ENCODE results near the gene HSP90AB1. TPM values are rescaled to one million over a fixed set of nuclear protein-coding genes. Genes with fewer than 3 reads are reported as not detected.

HSP90AB1 gene
- total and polyA plus RNA-seq, 2 of the 8 experiments (the other 6 are each of a cell fraction or from before 2014, with no cell fraction given) = 1,564 to 2,297 TPM

- 88% methylated on average over 7 of the region's 7 CpGs; no CpG with 5 or more reads in 1 of the 2 experiments for WGBS, 2 experiments (ENCODE audit: extremely low coverage in 1 of 2, insufficient coverage in 1 of 2, insufficient read length in 1 of 2, insufficient replicate concordance in 2 of 2, low coverage in 1 of 2, low lambda C conversion rate in 2 of 2, missing lambda C conversion rate in 1 of 2)
- POLR2A ChIA-PET (ENCODE audit: partially characterized antibody) = interaction anchor here (0.8 to 21.0 kb wide), 14 partner anchors 8 to 74 kb away, joined by 3 to 477 read pairs (median 5); partner anchors contain the start of genes HSP90AB1 and SLC35B2
- no peak overlapping the region for H3K4me3 ChIP-seq (ENCODE audit: extremely low read depth in 1 of 4, insufficient read depth in 2 of 4, low read depth in 3 of 4, low read length in 4 of 4)
Observed at GRCh38 chr6:44227148-44227793, 19.6 kb upstream of the HSP90AB1 start.

More at GRCh38 chr6:44227148-44227793, 19.6 kb upstream of the HSP90AB1 start:
- Histone ChIP-seq H3K36me3 (ENCODE audit: control insufficient read depth in 2 of 4, insufficient read depth in 4 of 4, low read length in 3 of 4) (peaks cover 20 to 41% (median 34%) of the 10 kb centered on the region in 4 experiments; a peak in 7 of 8 replicates), H3K4ac (replicated peaks; ENCODE audit: insufficient read length, low read depth, low read length) (no peak overlapping the region), H3K56ac (replicated peaks; ENCODE audit: insufficient read length, low read depth, low read length) (no peak overlapping the region), H3K27me3 (replicated peaks in 1 of 4; ENCODE audit: control insufficient read depth in 3 of 4, extremely low read depth in 1 of 4, insufficient read depth in 3 of 4, low read length in 3 of 4) (no peaks in the 10 kb centered on the region), H3K23ac (ENCODE audit: insufficient read length) (no peak overlapping the region), H2AK5ac (ENCODE audit: low read depth, low read length) (no peak overlapping the region), H3K79me2 (ENCODE audit: control insufficient read depth in 1 of 2, insufficient read depth in 2 of 2, low read length in 2 of 2) (peaks cover 10 to 48% of the 10 kb centered on the region in 2 experiments; a peak in 3 of 4 replicates), H3K9ac (replicated peaks in 1 of 4; ENCODE audit: extremely low read depth in 1 of 4, low read depth in 3 of 4, low read length in 3 of 4) (no peak overlapping the region), H4K20me1 (replicated peaks in 1 of 2; ENCODE audit: control insufficient read depth in 1 of 2, insufficient read depth in 2 of 2, low read length in 2 of 2) (peaks cover 30 to 43% of the 10 kb centered on the region in 2 experiments), H2BK15ac (ENCODE audit: low read length) (no peak overlapping the region), H3K4me1 (replicated peaks in 1 of 4; ENCODE audit: control insufficient read depth in 3 of 4, insufficient read depth in 4 of 4, low read length in 3 of 4) (peaks cover 14 to 35% (median 28%) of the 10 kb centered on the region in 4 experiments), H4K91ac (replicated peaks; ENCODE audit: insufficient read length, low read length) (no peak overlapping the region), H3K18ac (ENCODE audit: extremely low read depth, low read length) (no peak overlapping the region), H2BK5ac (ENCODE audit: low read depth, low read length) (no peak overlapping the region; the same call in 1 of the 2 replicates), H4K5ac (ENCODE audit: insufficient read length, low read depth, low read length) (no peak overlapping the region), H3K4me2 (ENCODE audit: insufficient read depth in 1 of 2, low read depth in 2 of 2, low read length in 2 of 2) (peak overlapping the region; percentile 43 to 95; a peak in 2 of 4 replicates), H2BK120ac (replicated peaks; ENCODE audit: low read depth, low read length) (no peak overlapping the region), H3K79me1 (ENCODE audit: low read depth, low read length) (peaks cover 29% of the 10 kb centered on the region), H2AFZ (ENCODE audit: low read length) (no peak overlapping the region), H2BK12ac (ENCODE audit: low read depth, low read length) (no peak overlapping the region), H3K27ac (ENCODE audit: low read depth, low read length) (no peak overlapping the region), H2BK20ac (ENCODE audit: low read length) (no peak overlapping the region), H3K14ac (ENCODE audit: insufficient read length) (no peak overlapping the region), H3K9me3 (ENCODE audit: insufficient read depth in 2 of 2, low read depth in 1 of 2, low read length in 1 of 2) (no peaks in the 10 kb centered on the region), H3K23me2 (ENCODE audit: low read depth, low read length) (peaks cover 16% of the 10 kb centered on the region), H4K8ac (ENCODE audit: extremely low read depth, insufficient read depth, low read length) (no peak overlapping the region; the same call in 1 of the 2 replicates)
- TF ChIP-seq SIN3A (conservative IDR thresholded peaks at IDR 0.05 in 1 of 2, IDR thresholded peaks at IDR 0.05 in 1 of 2; ENCODE audit: low read depth in 1 of 2, low read length in 2 of 2) (peak in 1 of 2 experiments; percentile 58; a peak in 1 of 4 replicates), NANOG (IDR thresholded peaks at IDR 0.05; ENCODE audit: insufficient read depth, low read depth, low read length, poor library complexity, severe bottlenecking) (no peak), ZNF274 (IDR thresholded peaks at IDR 0.05; ENCODE audit: borderline replicate concordance, extremely low read depth, low read length) (no peak), TAF1 (IDR thresholded peaks at IDR 0.05; ENCODE audit: low read depth, low read length) (no peak), SRF (IDR thresholded peaks at IDR 0.05; ENCODE audit: low read depth, low read length) (no peak), SP4 (IDR thresholded peaks at IDR 0.05; ENCODE audit: low read length) (no peak), KDM4A (IDR thresholded peaks at IDR 0.05; ENCODE audit: low read depth, low read length, severe bottlenecking) (no peak), FOSL1 (IDR thresholded peaks at IDR 0.05; ENCODE audit: insufficient read depth, low read depth, low read length) (no peak), CBX5 (IDR thresholded peaks at IDR 0.05; ENCODE audit: low read depth, low read length) (no peak)
- no peak for FAIRE-seq
- CTCF ChIA-PET (ENCODE audit: partially characterized antibody) = interaction anchor here (0.8 to 19.4 kb wide), 17 partner anchors 9 to 131 kb away, joined by 3 to 287 read pairs (median 4); partner anchors contain the start of genes HSP90AB1 and SLC35B2
- no peak for DNase-seq (ENCODE audit: low read depth in 1 of 2, low spot score in 2 of 2)
